ENCODE measurements around the gene PHLDB2.

GRCh38 chr3:111926266-111926676 lies 67.2 kb downstream of the PHLDB2 start:
- TF ChIP-seq REST (IDR thresholded peaks at IDR 0.05; ENCODE audit: insufficient read depth in 1 of 2, low read depth in 2 of 2, low read length in 2 of 2) (no peak), POLR2AphosphoS5 (IDR thresholded peaks at IDR 0.05; ENCODE audit: low read depth, low read length) (no peak), TAF1 (IDR thresholded peaks at IDR 0.05; ENCODE audit: borderline replicate concordance, insufficient read depth, low read length) (no peak)
